H4 (cell line): ENCODE data around the gene CCDC178. TPM values are rescaled to one million over a fixed set of nuclear protein-coding genes. Genes with fewer than 3 reads are reported as not detected.
"Not testable (repeated sequence)": the region's sequence is repeated elsewhere in the genome, so short reads cannot be mapped to it uniquely, and the experiment has no call there.

Experiments used
- DNase-seq: peaks from one replicate; pipeline ENCODE4 v3.0.0-alpha.2; 2015; ENCODE audit warnings: low spot score
- total RNA-seq: library from RNA; depleted of rRNA; stranded (reverse); fragments of >200 nt; shearing (Covaris generic); gene quantifications from 2 replicates; pipeline ENCODE4 v1.2.3, GENCODE V29; 2014

The CCDC178 gene
- total RNA-seq, 1 experiment from 2014 or later: not detected

GRCh38 chr18:33356735-33357134, 83.8 kb downstream of the CCDC178 start:
- no peak for DNase-seq

- DNase-seq: no peak
Measured at GRCh38 chr18:33355756-33356155, 84.8 kb downstream of the CCDC178 start.

GRCh38 chr18:33355263-33355662, 85.3 kb downstream of the CCDC178 start:
- no peak for DNase-seq

GRCh38 chr18:33350256-33350655, 90.3 kb downstream of the CCDC178 start:
- no peak for DNase-seq

GRCh38 chr18:33339733-33340132, 100.8 kb downstream of the CCDC178 start:
- DNase-seq: not testable (repeated sequence)

GRCh38 chr18:33334781-33335180, 105.7 kb downstream of the CCDC178 start:
- DNase-seq: no peak

- no peak for DNase-seq
Measured at GRCh38 chr18:33330711-33331110, 109.8 kb downstream of the CCDC178 start.

- no peak for DNase-seq
Measured at GRCh38 chr18:33326975-33327374, 113.5 kb downstream of the CCDC178 start.

GRCh38 chr18:33317640-33318039, 122.9 kb downstream of the CCDC178 start:
- DNase-seq: no peak

GRCh38 chr18:33316146-33316587, 124.4 kb downstream of the CCDC178 start:
- DNase-seq: no peak

GRCh38 chr18:33307520-33307919, 133.0 kb downstream of the CCDC178 start:
- no peak for DNase-seq

GRCh38 chr18:33304277-33304676, 136.2 kb downstream of the CCDC178 start:
- no peak for DNase-seq

- no peak for DNase-seq
Measured at GRCh38 chr18:33291539-33291938, 149.0 kb downstream of the CCDC178 start.

GRCh38 chr18:33288082-33288716, 152.3 kb downstream of the CCDC178 start:
- no peak for DNase-seq

GRCh38 chr18:33282709-33283333, 157.7 kb downstream of the CCDC178 start:
- no peak for DNase-seq

GRCh38 chr18:33282142-33282541, 158.4 kb downstream of the CCDC178 start:
- DNase-seq: no peak

GRCh38 chr18:33277431-33277830, 163.1 kb downstream of the CCDC178 start:
- no peak for DNase-seq

GRCh38 chr18:33275843-33276242, 164.7 kb downstream of the CCDC178 start:
- no peak for DNase-seq

GRCh38 chr18:33270297-33270696, 170.2 kb downstream of the CCDC178 start:
- no peak for DNase-seq

GRCh38 chr18:33269223-33269622, 171.3 kb downstream of the CCDC178 start:
- no peak for DNase-seq

GRCh38 chr18:33264566-33264965, 176.0 kb downstream of the CCDC178 start:
- no peak for DNase-seq

- DNase-seq: no peak
Measured at GRCh38 chr18:33239298-33239697, 201.2 kb downstream of the CCDC178 start.

GRCh38 chr18:33232318-33232626, 208.2 kb downstream of the CCDC178 start:
- DNase-seq: no peak
